ENCODE measurements around the gene DPPA5.

GRCh38 chr6:73372516-73372915 lies 18.4 kb upstream of the DPPA5 start:
- TF ChIP-seq CTCF (IDR thresholded peaks at IDR 0.05), result no peak
- no peak for TF ChIP-seq EZH2 (IDR thresholded peaks at IDR 0.05; ENCODE audit: borderline replicate concordance, insufficient read depth, low read depth, low read length, poor library complexity, severe bottlenecking)

Data from B cell (primary cell).